ENCODE results near the gene LAMC1.

The LAMC1 gene

GRCh38 chr1:183012301-183012994, 10.8 kb upstream of the LAMC1 start:
- no peak for TF ChIP-seq POLR2A (IDR thresholded peaks at IDR 0.05; ENCODE audit: low read depth, low read length)
- no peak for DNase-seq (ENCODE audit: insufficient read length, low spot score)
- FAIRE-seq = no peak

GRCh38 chr1:183019139-183019740, 4.0 kb upstream of the LAMC1 start:
- DNase-seq (ENCODE audit: insufficient read length, low spot score) (no peak), FAIRE-seq (no peak)
- TF ChIP-seq POU2F2 (IDR thresholded peaks at IDR 0.05; ENCODE audit: low read depth, low read length) (no peak), PAX5 (IDR thresholded peaks at IDR 0.05; ENCODE audit: insufficient read depth, low read length, severe bottlenecking) (no peak)

- TF ChIP-seq POLR2AphosphoS5 (IDR thresholded peaks at IDR 0.05; ENCODE audit: low read depth, low read length) (no peak), TAF1 (IDR thresholded peaks at IDR 0.05; ENCODE audit: low read depth, low read length) (no peak), SPI1 (IDR thresholded peaks at IDR 0.05; ENCODE audit: low read depth, low read length) (no peak), PAX5 (IDR thresholded peaks at IDR 0.05; ENCODE audit: insufficient read depth, low read length, severe bottlenecking) (no peak), POU2F2 (IDR thresholded peaks at IDR 0.05; ENCODE audit: low read depth, low read length) (no peak), POLR2A (IDR thresholded peaks at IDR 0.05; ENCODE audit: low read depth, low read length) (no peak)
- FAIRE-seq (no peak), DNase-seq (ENCODE audit: insufficient read length, low spot score) (no peak)
Observed at GRCh38 chr1:183019860-183020259, 3.4 kb upstream of the LAMC1 start.

GRCh38 chr1:183021405-183022201, 1.6 kb upstream of the LAMC1 start:
- DNase-seq (ENCODE audit: insufficient read length, low spot score) (no peak), FAIRE-seq (no peak)
- TF ChIP-seq POLR2AphosphoS5 (IDR thresholded peaks at IDR 0.05; ENCODE audit: low read depth, low read length) (no peak), POU2F2 (IDR thresholded peaks at IDR 0.05; ENCODE audit: low read depth, low read length) (no peak), TAF1 (IDR thresholded peaks at IDR 0.05; ENCODE audit: low read depth, low read length) (no peak), POLR2A (IDR thresholded peaks at IDR 0.05; ENCODE audit: low read depth, low read length) (no peak), PAX5 (IDR thresholded peaks at IDR 0.05; ENCODE audit: insufficient read depth, low read length, severe bottlenecking) (no peak), SPI1 (IDR thresholded peaks at IDR 0.05; ENCODE audit: low read depth, low read length) (no peak)

GRCh38 chr1:183022202-183023145, 746 bp upstream of the LAMC1 start:
- peak; percentile 77 for FAIRE-seq
- TF ChIP-seq PAX5 (IDR thresholded peaks at IDR 0.05; ENCODE audit: insufficient read depth, low read length, severe bottlenecking) = no peak
- no peak for TF ChIP-seq TAF1 (IDR thresholded peaks at IDR 0.05; ENCODE audit: low read depth, low read length)
- TF ChIP-seq POU2F2 (IDR thresholded peaks at IDR 0.05; ENCODE audit: low read depth, low read length) = 0 out of 2 replicates have a peak, but pooled peaks have one; percentile 10
- no peak for TF ChIP-seq POLR2AphosphoS5 (IDR thresholded peaks at IDR 0.05; ENCODE audit: low read depth, low read length)
- TF ChIP-seq POLR2A (IDR thresholded peaks at IDR 0.05; ENCODE audit: low read depth, low read length) = peak; percentile 21; the same call in 1 of the 2 replicates
- TF ChIP-seq SPI1 (IDR thresholded peaks at IDR 0.05; ENCODE audit: low read depth, low read length) = peak; percentile 63

GRCh38 chr1:183023601-183024316, 539 bp downstream of the LAMC1 start:
- TF ChIP-seq TAF1 (IDR thresholded peaks at IDR 0.05; ENCODE audit: low read depth, low read length) (no peak), POLR2AphosphoS5 (IDR thresholded peaks at IDR 0.05; ENCODE audit: low read depth, low read length) (no peak), POLR2A (IDR thresholded peaks at IDR 0.05; ENCODE audit: low read depth, low read length) (no peak), POU2F2 (IDR thresholded peaks at IDR 0.05; ENCODE audit: low read depth, low read length) (no peak)
- DNase-seq (ENCODE audit: insufficient read length, low spot score) (peak; percentile 54), FAIRE-seq (peak; percentile 97)

More at GRCh38 chr1:183022202-183023145, 746 bp upstream of the LAMC1 start:
- peak; percentile 49 for DNase-seq (ENCODE audit: insufficient read length, low spot score)

GRCh38 chr1:183024317-183025009, 1.2 kb downstream of the LAMC1 start:
- no peak for FAIRE-seq
- DNase-seq (ENCODE audit: insufficient read length, low spot score) = no peak
- TF ChIP-seq PAX5 (IDR thresholded peaks at IDR 0.05; ENCODE audit: insufficient read depth, low read length, severe bottlenecking) (no peak), POU2F2 (IDR thresholded peaks at IDR 0.05; ENCODE audit: low read depth, low read length) (no peak), SPI1 (IDR thresholded peaks at IDR 0.05; ENCODE audit: low read depth, low read length) (no peak), POLR2AphosphoS5 (IDR thresholded peaks at IDR 0.05; ENCODE audit: low read depth, low read length) (no peak), TAF1 (IDR thresholded peaks at IDR 0.05; ENCODE audit: low read depth, low read length) (no peak), POLR2A (IDR thresholded peaks at IDR 0.05; ENCODE audit: low read depth, low read length) (no peak)

- TF ChIP-seq PAX5 (IDR thresholded peaks at IDR 0.05; ENCODE audit: insufficient read depth, low read length, severe bottlenecking) (no peak), SPI1 (IDR thresholded peaks at IDR 0.05; ENCODE audit: low read depth, low read length) (no peak), POLR2AphosphoS5 (IDR thresholded peaks at IDR 0.05; ENCODE audit: low read depth, low read length) (no peak), POU2F2 (IDR thresholded peaks at IDR 0.05; ENCODE audit: low read depth, low read length) (no peak), TAF1 (IDR thresholded peaks at IDR 0.05; ENCODE audit: low read depth, low read length) (no peak), POLR2A (IDR thresholded peaks at IDR 0.05; ENCODE audit: low read depth, low read length) (no peak)
- FAIRE-seq (no peak), DNase-seq (ENCODE audit: insufficient read length, low spot score) (no peak)
Observed at GRCh38 chr1:183025010-183025337, 1.8 kb downstream of the LAMC1 start.
